Measurements from ENCODE around the gene SMIM5.

SMIM5 gene

DNA sequence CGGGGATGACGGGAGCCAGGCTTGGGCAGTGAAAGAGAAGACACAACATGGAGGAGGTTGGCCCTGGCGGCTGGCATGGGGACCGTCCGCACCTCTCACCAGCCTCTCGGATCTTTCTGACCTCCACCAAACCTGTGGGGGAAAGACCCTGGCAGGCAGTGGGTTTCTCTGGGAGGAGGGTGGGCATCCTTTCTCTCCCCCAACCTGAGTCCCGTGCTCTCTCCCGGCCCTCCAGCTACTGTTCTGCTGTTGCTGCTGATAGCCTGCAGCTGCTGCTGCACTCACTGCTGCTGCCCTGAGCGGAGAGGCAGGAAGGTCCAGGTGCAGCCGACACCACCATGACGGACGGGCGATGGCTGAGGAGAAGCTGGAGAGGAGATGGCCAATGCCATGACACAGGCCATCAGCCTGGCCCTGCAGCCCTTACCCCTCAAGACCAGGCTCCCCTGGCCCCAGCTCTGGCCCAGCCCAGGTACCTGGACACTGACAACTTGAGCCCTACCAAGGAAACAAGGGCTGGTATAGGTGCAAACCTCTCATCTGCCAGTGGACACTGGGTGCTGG is 7.4 kb downstream of the SMIM5 start:
- no peak for DNase-seq (ENCODE audit: low spot score)

GRCh38 chr17:75641343-75641742 is 8.1 kb downstream of the SMIM5 start:
- DNase-seq (ENCODE audit: low spot score), result no peak

DNA sequence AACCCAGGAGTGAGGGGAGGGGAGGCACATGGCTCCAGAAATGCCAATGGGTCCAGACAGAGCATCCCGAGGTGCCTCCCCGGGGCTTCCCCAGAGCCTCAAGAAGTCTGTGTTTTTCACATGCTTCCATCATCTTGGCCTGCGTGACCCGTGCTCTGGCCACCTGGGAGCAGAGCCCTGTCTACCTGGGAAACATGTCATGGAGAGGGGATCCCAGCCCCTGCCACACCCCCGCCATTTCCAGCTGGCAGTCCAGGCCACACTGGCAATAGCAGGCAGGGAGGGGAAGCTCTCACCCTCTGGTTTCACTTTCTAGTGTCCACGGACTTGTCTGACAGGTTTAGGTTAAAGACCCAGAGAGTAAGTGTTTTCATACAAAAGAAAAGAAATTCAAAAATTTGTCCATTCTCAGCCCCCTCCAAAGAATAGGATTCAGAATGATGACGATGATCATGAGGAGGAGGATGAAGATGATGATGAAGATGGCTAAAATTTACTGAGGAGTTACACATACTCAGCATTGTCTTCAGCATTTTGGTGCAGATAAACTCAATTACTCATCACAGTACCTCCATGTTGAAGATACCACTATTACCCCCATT is 9.0 kb downstream of the SMIM5 start:
- no peak for DNase-seq (ENCODE audit: low spot score)

- no peak for DNase-seq (ENCODE audit: low spot score)
Measured at GRCh38 chr17:75642784-75643642, 9.8 kb downstream of the SMIM5 start.

DNA sequence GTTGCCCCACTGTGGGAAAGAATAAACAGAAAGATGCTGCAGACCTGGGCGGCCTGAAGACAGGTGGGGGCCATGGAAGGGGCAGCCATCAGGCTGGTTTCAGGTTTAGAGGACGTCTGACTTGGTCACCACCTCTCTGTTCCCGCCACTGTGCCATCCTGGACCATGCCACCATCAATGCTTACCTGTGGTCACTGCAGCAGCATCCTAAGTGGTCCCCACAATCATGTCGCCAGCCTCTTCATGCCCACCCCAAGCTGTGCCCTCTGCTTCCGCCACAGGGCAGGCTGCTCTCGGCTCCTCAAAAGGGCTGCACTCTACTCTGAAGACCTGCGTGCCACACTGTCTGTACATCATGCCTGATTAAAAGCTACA is 10.4 kb downstream of the SMIM5 start:
- no peak for DNase-seq (ENCODE audit: low spot score)

DNA sequence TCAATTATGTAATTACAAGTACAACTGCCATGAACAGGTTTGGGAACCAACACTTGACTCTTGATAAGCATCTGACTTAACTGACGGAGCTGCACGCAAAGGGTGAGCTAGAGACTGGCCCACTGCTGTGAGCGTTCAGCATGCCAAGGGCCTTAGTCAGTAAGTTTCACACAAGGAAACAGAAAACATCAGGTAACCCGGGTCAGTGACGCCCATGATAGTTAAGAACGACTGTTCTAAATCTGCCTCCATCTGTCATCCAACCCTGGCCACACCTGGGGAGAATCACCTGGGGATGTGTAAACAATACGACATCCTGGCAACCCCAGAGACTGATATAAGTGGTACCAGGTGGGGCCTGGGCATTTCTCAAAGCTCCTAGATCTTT is 12.3 kb downstream of the SMIM5 start:
- DNase-seq (ENCODE audit: low spot score), result no peak

- DNase-seq (ENCODE audit: low spot score), result peak; percentile 96
Measured at GRCh38 chr17:75645889-75646637, 12.8 kb downstream of the SMIM5 start.

GRCh38 chr17:75646638-75646992 is 13.4 kb downstream of the SMIM5 start:
- DNase-seq (ENCODE audit: low spot score), result no peak

GRCh38 chr17:75647061-75647460 is 13.8 kb downstream of the SMIM5 start:
- peak; percentile 75 for DNase-seq (ENCODE audit: low spot score)

GRCh38 chr17:75647921-75648320 is 14.7 kb downstream of the SMIM5 start:
- DNase-seq (ENCODE audit: low spot score), result no peak

- no peak for DNase-seq (ENCODE audit: low spot score)
Measured at GRCh38 chr17:75649687-75650086, 16.5 kb downstream of the SMIM5 start.

GRCh38 chr17:75650874-75651273 is 17.6 kb downstream of the SMIM5 start:
- no peak for DNase-seq (ENCODE audit: low spot score)

DNA sequence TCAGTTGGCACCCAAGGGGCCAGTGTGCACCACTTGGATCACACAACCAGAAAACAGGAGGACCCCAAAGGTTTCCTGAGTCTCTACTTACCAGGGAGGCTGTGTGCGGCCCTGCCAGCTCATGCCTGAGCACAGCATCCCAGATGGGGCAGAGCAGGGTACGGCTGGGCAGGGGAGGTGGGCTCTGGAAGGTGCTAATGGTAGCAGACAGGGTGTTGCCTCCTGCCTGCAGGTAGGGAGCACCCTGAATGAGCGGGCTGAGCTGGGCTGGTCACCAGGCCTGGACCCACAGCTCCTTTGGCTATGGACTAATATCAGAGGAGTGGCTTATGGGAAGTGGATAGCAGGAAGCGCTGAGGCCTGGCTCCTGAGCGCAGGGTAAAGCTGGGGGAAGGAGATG is 19.1 kb downstream of the SMIM5 start:
- DNase-seq (ENCODE audit: low spot score), result no peak

- peak; percentile 68 for DNase-seq (ENCODE audit: low spot score)
Measured at GRCh38 chr17:75652934-75653549, 19.8 kb downstream of the SMIM5 start.

GRCh38 chr17:75654176-75654575 is 20.9 kb downstream of the SMIM5 start:
- DNase-seq (ENCODE audit: low spot score), result peak; percentile 85

GRCh38 chr17:75658237-75658636 is 25.0 kb downstream of the SMIM5 start:
- no peak for DNase-seq (ENCODE audit: low spot score)

DNA sequence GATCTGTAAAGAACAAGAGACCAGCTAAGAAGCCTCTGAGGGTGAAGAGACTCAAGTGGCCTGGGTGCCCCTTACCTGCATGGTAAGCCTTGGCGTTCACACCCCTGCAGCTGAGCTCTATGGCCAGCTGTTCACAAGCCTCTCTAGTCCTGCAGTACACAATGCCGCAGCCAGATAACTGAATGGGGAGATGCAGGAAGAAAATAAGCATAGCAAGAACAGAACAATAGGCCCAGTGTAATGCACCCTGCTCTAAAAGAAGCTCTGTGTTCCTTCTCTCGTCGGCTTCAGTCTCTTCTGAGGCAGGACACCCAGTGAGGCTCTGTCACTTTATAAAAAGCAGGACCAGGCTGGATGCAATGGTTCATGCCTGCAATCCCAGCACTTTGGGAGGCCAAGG is 28.3 kb downstream of the SMIM5 start:
- peak; percentile 97 for DNase-seq (ENCODE audit: low spot score)

DNA sequence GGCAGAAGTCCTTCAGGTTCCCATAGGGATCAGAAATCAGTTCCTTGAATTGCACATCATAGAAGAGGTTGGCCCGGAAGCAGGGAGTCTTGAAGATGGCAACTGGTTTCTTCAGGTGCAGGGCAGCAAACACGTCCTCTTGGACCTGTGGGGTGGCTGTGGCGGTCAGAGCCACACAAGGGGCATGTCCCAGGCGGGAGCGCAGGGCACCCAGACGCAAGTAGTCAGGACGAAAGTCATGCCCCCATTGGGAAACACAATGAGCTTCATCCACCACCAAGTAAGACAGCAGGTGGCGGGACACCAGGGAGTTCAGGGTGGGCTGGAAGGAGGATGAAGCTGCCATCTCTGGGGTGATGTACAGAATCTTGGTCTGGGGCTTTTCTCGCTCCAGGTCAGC is 29.3 kb downstream of the SMIM5 start:
- DNase-seq (ENCODE audit: low spot score), result no peak

DNA sequence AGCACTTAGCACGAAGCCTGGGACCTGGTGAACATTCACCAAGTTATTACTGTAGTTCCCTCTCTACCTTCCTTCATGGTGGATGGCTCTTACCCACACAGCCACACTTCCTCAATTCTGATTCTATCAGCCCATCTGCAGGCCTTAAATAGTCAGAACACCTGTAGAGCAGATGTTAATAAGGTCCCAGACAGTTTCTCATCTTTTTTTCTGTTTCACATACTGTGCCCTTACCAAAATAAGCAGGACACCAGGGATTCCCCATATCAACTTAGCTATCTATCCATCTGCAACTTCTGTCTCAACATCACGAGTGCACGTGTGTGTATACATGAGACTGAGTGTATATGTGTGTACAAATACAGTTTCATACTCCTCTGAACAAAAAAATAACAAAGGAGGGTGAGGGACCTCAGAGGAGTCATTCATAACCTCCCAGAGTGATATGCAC is 30.9 kb downstream of the SMIM5 start:
- DNase-seq (ENCODE audit: low spot score), result no peak

GRCh38 chr17:75665981-75666380 is 32.7 kb downstream of the SMIM5 start:
- no peak for DNase-seq (ENCODE audit: low spot score)

DNA sequence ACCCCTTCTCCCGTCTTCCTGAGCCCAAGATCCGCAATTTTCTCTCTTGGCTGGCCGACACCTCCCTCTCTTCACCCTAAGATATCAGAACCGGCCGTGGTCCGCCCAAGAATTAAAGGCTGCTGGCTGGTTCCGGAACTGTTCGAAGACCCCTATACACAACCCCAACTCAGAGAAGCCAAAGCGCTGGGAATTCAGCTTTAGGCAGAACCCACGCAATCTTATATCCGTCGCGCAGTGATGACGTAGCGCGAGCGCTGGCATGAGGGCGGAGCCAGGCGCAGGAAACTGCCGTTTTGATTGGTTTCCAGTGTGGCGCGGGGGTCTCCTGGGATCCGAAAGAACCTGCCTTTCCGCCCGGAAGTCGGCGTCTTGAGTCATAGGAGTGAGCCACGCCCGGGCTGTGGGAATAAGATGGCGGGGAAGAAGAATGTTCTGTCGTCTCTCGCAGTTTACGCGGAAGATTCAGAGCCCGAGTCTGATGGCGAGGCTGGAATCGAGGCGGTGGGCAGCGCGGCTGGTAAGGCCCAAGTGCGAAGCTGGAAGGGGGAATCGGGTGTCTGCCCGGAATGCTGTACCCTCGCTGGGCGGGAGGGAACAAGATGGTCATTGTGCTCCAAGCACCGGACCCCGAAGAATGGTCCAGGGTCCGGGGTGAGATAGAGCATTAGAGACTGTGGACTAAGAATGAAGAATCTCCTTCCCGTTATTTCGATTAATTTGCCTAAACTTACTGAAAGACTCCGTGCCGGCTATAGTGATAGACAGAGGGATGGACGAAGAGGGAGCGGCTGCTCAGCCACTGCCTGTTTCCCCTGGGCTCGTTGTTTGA is 33.9 kb downstream of the SMIM5 start, which contains the start of the genes RECQL5 and SAP30BP:
RECQL5 (minus strand) TSS at position 196 of the 832 bp plus-strand sequence. CDS start 597 bp downstream, outside the sequence.
SAP30BP (plus strand) TSS at position 380 of the 832 bp plus-strand sequence; CDS start at position 415, 35 bp downstream.
- peak; percentile 98 for DNase-seq (ENCODE audit: low spot score)
